Body of pancreas (tissue), 4 donors: ENCODE data around the gene NANOS3. TPM values are rescaled to one million over a fixed set of nuclear protein-coding genes. Genes with fewer than 3 reads are reported as not detected.
"Not testable (repeated sequence)": the region's sequence is repeated elsewhere in the genome, so short reads cannot be mapped to it uniquely, and the experiment has no call there.

ENCODE experiments used
- ATAC-seq: fragments of 150-250 bp; one replicate; pipeline ENCODE4 v1.9.1; 2016
- DNase-seq, 4 donors: peaks; one replicate each; pipeline ENCODE4 v3.0.0-alpha.2; 2019
- H3K27ac ChIP-seq, 4 donors: fragments of 200-600 bp; sonication (generic); 1 replicate in 3 of 4; 2 replicates in 1 of 4; pipeline versions ENCODE4 v1.5.1 to v1.6.1; 2016 to 2019; ENCODE audit warnings: mild to moderate bottlenecking in 1 of 4, mixed read lengths in 1 of 4, moderate library complexity in 1 of 4
- H3K27me3 ChIP-seq, 2 donors: fragments of 200-600 bp; sonication (generic); one replicate each; pipeline ENCODE4 v1.6.0; 2016; ENCODE audit warnings: mild to moderate bottlenecking in 1 of 2
- H3K36me3 ChIP-seq, 2 donors: fragments of 200-600 bp; sonication (generic); replicated peaks in 1 of 2; 2 replicates each; pipeline ENCODE4 v1.5.1; 2016; ENCODE audit warnings: low read depth in 2 of 2; ENCODE audit not compliant: insufficient read depth in 1 of 2
- H3K4me1 ChIP-seq: fragments of 200-600 bp; sonication (generic); one replicate; pipeline ENCODE4 v1.6.0; 2016
- H3K4me3 ChIP-seq, 2 donors: fragments of 200-600 bp; sonication (generic); 1 replicate in 1 of 2; 2 replicates in 1 of 2; pipeline ENCODE4 v1.5.1; 2016 to 2019
- H3K9me3 ChIP-seq, 3 donors: fragments of 200-600 bp; sonication (generic); 1 replicate in 2 of 3; 2 replicates in 1 of 3; pipeline ENCODE4 v1.5.1; 2016
- CTCF ChIP-seq, 7 experiments: fragments of 450-650 bp in 4 of 7; fragments of 200-600 bp in 3 of 7; sonication (generic) in 3 of 7; IDR thresholded peaks; one replicate each; pipeline ENCODE4 v1.5.1; 2016 to 2019; ENCODE audit warnings: antibody characterized with exemption in 7 of 7
- POLR2A ChIP-seq, 3 donors: fragments of 450-650 bp; IDR thresholded peaks; one replicate each; pipeline ENCODE4 v1.6.1; 2016; ENCODE audit warnings: antibody characterized with exemption in 3 of 3, mild to moderate bottlenecking in 2 of 3
- WGBS, 2 donors: methylation state at CpG; one replicate each; pipeline ENCODE4 v1.1.5; 2017; 5-methylcytosine and 5-hydroxymethylcytosine counted together
- intact Hi-C: fragments of 100-400 bp; cut with DNase I; formaldehyde crosslinking; loops from one replicate; pipeline ENCODE4 v1.15.1; 2023
- total RNA-seq, 2 donors: library from RNA; depleted of rRNA; stranded (reverse); fragments of >200 nt; gene quantifications; one replicate each; pipeline ENCODE4 v1.1.0, GENCODE V29; 2016

Gene NANOS3
- total RNA-seq, 2 donors from 2014 or later, result not detected

GRCh38 chr19:13918726-13919411 lies 41.9 kb downstream of the NANOS3 start:
- H3K4me3 ChIP-seq, result no peak overlapping the region
- no peaks in the 10 kb centered on the region for H3K9me3 ChIP-seq
- ATAC-seq, result no peak
- peaks cover 13 to 29% of the 10 kb centered on the region in 2 donors for H3K36me3 ChIP-seq
- TF ChIP-seq POLR2A (IDR thresholded peaks at IDR 0.05) (no peak), CTCF (IDR thresholded peaks at IDR 0.05) (no peak)
- intact Hi-C loops, result no loop called here
- no peak overlapping the region for H3K27ac ChIP-seq
- H3K4me1 ChIP-seq, result no peaks in the 10 kb centered on the region
- H3K27me3 ChIP-seq, result no peaks in the 10 kb centered on the region
- WGBS, 2 donors, result 91 to 99% methylated on average over 19 to 24 of the region's 34 CpGs
- no peak for DNase-seq

- no peaks in the 10 kb centered on the region for H3K4me1 ChIP-seq
- ATAC-seq (no peak), DNase-seq (no peak)
- no peaks in the 10 kb centered on the region for H3K9me3 ChIP-seq
- 94 to 100% methylated on average over 1 to 6 of the region's 11 CpGs for WGBS, 2 donors
- intact Hi-C loops, result no loop called here
- TF ChIP-seq CTCF (IDR thresholded peaks at IDR 0.05) (no peak), POLR2A (IDR thresholded peaks at IDR 0.05) (no peak)
- no peak overlapping the region for H3K4me3 ChIP-seq
- no peaks in the 10 kb centered on the region for H3K27me3 ChIP-seq
- no peak overlapping the region for H3K27ac ChIP-seq
- peaks cover 13 to 29% of the 10 kb centered on the region in 2 donors for H3K36me3 ChIP-seq
These were observed 43.6 kb downstream of the NANOS3 start for GRCh38 chr19:13920524-13920923.

- Histone ChIP-seq H3K27me3 (no peaks in the 10 kb centered on the region), H3K4me3 (no peak overlapping the region), H3K9me3 (no peaks in the 10 kb centered on the region), H3K36me3 (peaks cover 13 to 27% of the 10 kb centered on the region in 2 donors), H3K4me1 (no peaks in the 10 kb centered on the region), H3K27ac (no peak overlapping the region)
- TF ChIP-seq CTCF (IDR thresholded peaks at IDR 0.05), result no peak
- TF ChIP-seq POLR2A (IDR thresholded peaks at IDR 0.05), result no peak
- WGBS, 2 donors, result 88 to 95% methylated on average over 1 to 2 of the region's 2 CpGs
- ATAC-seq, result peak; percentile 64
- peak in 1 of 4 donors; percentile 43 for DNase-seq
- intact Hi-C loops, result no loop called here
These were observed 44.2 kb downstream of the NANOS3 start for GRCh38 chr19:13920940-13921747.

- H3K4me1 ChIP-seq, DNase-seq, H3K4me3 ChIP-seq, H3K27me3 ChIP-seq, H3K27ac ChIP-seq, H3K9me3 ChIP-seq, ATAC-seq, intact Hi-C loops: not testable (repeated sequence)
- peaks cover 13 to 31% of the 10 kb centered on the region in 2 donors for H3K36me3 ChIP-seq
- WGBS, 2 donors, result 98 to 99% methylated on average over 6 of the region's 6 CpGs
These were observed 45.2 kb downstream of the NANOS3 start for GRCh38 chr19:13922118-13922517.

- ATAC-seq (no peak), DNase-seq (no peak)
- Histone ChIP-seq H3K4me1 (no peaks in the 10 kb centered on the region), H3K9me3 (no peaks in the 10 kb centered on the region), H3K36me3 (peaks cover 13 to 29% of the 10 kb centered on the region in 2 donors), H3K27me3 (no peaks in the 10 kb centered on the region), H3K27ac (no peak overlapping the region), H3K4me3 (no peak overlapping the region)
- TF ChIP-seq CTCF (IDR thresholded peaks at IDR 0.05) (no peak), POLR2A (IDR thresholded peaks at IDR 0.05) (no peak)
- intact Hi-C loops, result no loop called here
- 93 to 94% methylated on average over 15 to 27 of the region's 28 CpGs for WGBS, 2 donors
These were observed 46.5 kb downstream of the NANOS3 start for GRCh38 chr19:13923194-13923987.
